ENCODE measurements around the gene DSEL. TPM values are rescaled to one million over a fixed set of nuclear protein-coding genes. Genes with fewer than 3 reads are reported as not detected.

Gene DSEL
- total RNA-seq (1 to 10 TPM; 5.7 to 5.9 TPM), polyA plus RNA-seq (ENCODE audit: insufficient read depth, low read depth, low replicate concordance) (2.7 TPM)
- long read RNA-seq, donor 1, full-length matches to known transcripts, result 14 of 14 reads
- long read RNA-seq, donor 1, partial matches to known transcripts, result 0 of 14 reads
- long read RNA-seq, donor 1, other reads (novel, unspliced or antisense), result 0 of 14 reads
- long read RNA-seq, donor 2, full-length matches to known transcripts, result 12 of 12 reads
- long read RNA-seq, donor 2, partial matches to known transcripts, result 0 of 12 reads
- long read RNA-seq, donor 2, other reads (novel, unspliced or antisense), result 0 of 12 reads

DNA sequence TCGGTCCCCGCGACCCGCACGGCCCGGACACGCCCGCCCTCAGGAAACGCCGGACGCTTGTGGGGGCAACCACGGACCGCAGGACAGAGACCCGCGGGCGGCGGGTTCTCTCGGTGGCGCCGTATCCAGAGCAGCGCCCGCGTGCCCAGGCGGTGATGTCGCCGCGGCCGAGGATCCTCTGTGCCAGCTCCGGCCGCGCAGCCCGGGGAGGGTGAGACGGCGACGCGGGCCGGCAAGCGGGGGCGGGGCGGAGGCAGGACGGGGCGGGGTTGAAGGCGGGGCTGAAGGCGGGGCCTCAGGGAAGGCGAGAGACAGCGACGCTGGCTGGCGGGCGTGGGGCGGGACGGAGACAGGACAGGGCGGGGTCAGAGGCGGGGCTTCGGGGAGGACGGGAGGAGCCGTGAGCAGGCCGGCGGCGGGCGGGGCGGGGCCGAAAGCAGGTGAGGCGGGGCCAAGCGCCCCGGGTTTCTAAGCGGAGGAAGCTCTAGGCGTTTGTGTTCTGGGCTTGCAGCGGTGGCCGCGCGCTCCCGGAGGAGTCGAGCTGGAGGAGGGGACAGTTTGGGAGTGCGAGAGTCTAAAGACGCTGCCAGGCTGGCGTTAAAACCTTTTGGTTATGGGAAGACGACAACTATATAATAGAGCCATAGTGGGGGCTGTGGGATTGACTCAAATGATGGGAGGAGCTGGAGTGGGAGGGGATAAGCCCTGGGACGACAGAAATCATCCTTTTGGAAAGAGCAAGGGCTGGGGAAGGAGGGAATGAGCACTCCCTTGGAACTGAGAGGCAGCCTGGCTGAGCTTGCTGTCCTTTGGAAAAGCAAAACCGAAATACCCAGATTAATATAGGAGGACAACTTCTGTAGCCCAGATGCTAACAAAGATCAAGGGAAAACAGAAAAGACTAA, at the start of gene DSEL:
TSS of gene DSEL (minus strand) at position 182 of the 905 bp plus-strand sequence. CDS start 2,112 bp downstream, outside the sequence.
- H3K27ac ChIP-seq, result peak within 1 kb of the TSS; percentile 90 to 92
- no peaks in the 10 kb centered on the region for H3K4me1 ChIP-seq
- no peak for TF ChIP-seq POLR2A (IDR thresholded peaks at IDR 0.05)
- TF ChIP-seq, protein P1, sequence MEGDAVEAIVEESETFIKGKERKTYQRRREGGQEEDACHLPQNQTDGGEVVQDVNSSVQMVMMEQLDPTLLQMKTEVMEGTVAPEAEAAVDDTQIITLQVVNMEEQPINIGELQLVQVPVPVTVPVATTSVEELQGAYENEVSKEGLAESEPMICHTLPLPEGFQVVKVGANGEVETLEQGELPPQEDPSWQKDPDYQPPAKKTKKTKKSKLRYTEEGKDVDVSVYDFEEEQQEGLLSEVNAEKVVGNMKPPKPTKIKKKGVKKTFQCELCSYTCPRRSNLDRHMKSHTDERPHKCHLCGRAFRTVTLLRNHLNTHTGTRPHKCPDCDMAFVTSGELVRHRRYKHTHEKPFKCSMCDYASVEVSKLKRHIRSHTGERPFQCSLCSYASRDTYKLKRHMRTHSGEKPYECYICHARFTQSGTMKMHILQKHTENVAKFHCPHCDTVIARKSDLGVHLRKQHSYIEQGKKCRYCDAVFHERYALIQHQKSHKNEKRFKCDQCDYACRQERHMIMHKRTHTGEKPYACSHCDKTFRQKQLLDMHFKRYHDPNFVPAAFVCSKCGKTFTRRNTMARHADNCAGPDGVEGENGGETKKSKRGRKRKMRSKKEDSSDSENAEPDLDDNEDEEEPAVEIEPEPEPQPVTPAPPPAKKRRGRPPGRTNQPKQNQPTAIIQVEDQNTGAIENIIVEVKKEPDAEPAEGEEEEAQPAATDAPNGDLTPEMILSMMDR (IDR thresholded peaks at IDR 0.05), result no peak
- H3K4me3 ChIP-seq, result peak within 1 kb of the TSS; percentile 77 to 94
- WGBS, 2 donors, result 0 to 1% methylated on average over 24 to 62 of the region's 79 CpGs
- no peaks in the 10 kb centered on the region for H3K36me3 ChIP-seq (ENCODE audit: low read depth, missing control alignments)
- intact Hi-C loops (cut with DNase I; ENCODE audit: low total_unique reads), result no loop called here
- DNase-seq, result peak; percentile 99
- H3K9me3 ChIP-seq, result no peaks in the 10 kb centered on the region
- H3K27me3 ChIP-seq, result no peaks in the 10 kb centered on the region

DNA sequence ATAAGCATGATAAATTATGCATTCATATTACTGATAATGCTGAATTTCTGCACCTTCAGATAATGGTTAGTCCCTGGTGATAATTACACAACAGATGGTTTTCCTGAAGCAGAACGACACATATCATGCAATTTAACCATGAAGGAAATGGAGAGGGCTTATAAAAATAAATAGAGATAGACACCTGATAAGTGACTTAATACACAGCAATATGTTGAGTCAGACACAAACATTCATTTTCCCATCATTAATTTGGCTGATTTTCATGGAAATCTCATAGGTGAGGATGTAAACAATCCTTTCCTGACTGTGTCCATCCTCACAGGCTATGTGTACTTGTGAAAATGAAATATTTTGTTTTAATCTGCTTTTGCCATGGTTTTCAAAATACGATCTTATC, 36.9 kb upstream of the DSEL start:
- H3K27ac ChIP-seq, result no peak overlapping the region
- intact Hi-C loops (cut with DNase I; ENCODE audit: low total_unique reads), result no loop called here
- no peaks in the 10 kb centered on the region for H3K27me3 ChIP-seq

DNA sequence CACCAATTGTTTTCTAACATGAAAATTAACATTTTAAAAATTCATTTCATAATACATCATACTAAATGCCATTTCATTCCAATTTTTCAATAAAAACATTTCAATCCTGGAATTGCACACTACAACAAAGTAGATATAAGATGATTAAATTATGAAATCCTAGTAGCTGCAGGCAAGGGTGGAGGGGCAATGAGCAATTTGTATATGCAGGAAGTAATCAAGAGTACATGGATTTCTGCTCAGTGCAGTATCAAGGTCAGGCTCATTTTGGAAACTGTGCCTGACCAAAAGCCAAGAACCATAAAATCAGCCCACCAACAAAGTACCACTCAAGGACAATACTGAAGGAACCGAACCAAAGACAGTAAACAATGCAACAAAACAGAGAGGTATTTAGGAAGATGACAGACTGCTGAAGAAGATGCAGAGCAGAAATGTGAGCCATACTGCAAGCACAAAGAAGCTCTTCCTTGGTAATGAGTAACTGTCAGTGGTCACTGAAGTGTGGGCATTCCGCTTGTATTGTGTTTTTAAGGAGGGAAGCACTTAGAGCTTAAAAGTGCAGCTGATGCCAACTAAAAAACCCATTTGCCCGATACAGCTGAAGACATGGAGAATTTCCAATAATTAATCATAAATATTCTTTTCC, 34.5 kb upstream of the DSEL start:
- no peaks in the 10 kb centered on the region for H3K36me3 ChIP-seq (ENCODE audit: low read depth, missing control alignments)
- no peak for TF ChIP-seq POLR2A (IDR thresholded peaks at IDR 0.05)
- TF ChIP-seq, protein P1 (IDR thresholded peaks at IDR 0.05), result no peak
- no peaks in the 10 kb centered on the region for H3K9me3 ChIP-seq
- no peak for DNase-seq
- H3K27ac ChIP-seq, result no peak overlapping the region
- WGBS, 2 donors, result 50 to 53% methylated on average over 3 of the region's 3 CpGs
- H3K4me1 ChIP-seq, result peaks cover 4% of the 10 kb centered on the region
- intact Hi-C loops (cut with DNase I; ENCODE audit: low total_unique reads), result no loop called here
- no peak overlapping the region for H3K4me3 ChIP-seq
- H3K27me3 ChIP-seq, result no peaks in the 10 kb centered on the region

More for the DNA sequence above, 36.9 kb upstream of the DSEL start:
- 63 to 83% methylated on average over 2 of the region's 2 CpGs for WGBS, 2 donors
- no peak for DNase-seq
- Histone ChIP-seq H3K9me3 (no peaks in the 10 kb centered on the region), H3K4me1 (peaks cover 4% of the 10 kb centered on the region), H3K4me3 (no peak overlapping the region), H3K36me3 (ENCODE audit: low read depth, missing control alignments) (no peaks in the 10 kb centered on the region)
- TF ChIP-seq POLR2A (IDR thresholded peaks at IDR 0.05), result no peak
- TF ChIP-seq, protein P1 (IDR thresholded peaks at IDR 0.05), result no peak

DNA sequence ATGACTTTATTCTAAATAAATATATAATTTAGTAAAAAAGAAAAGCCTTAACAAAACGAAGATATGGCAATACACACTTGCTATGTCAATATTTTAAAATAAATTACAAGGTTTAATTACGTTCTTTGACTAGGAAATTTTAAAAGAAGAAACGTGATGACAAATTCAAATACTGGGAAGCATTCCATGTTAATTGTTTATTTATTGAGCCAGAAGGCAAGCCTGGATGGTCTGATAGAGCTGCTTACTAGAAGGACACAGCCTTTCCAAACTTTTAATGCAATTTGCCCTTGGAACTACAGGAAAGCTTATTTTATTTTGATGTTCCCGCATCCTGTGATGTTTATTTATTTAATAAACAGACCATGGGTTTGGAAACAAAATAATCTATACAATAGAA, 33.4 kb upstream of the DSEL start:
- no peak overlapping the region for H3K27ac ChIP-seq
- no peaks in the 10 kb centered on the region for H3K9me3 ChIP-seq
- no peak overlapping the region for H3K4me3 ChIP-seq
- no peaks in the 10 kb centered on the region for H3K27me3 ChIP-seq
- no peak for DNase-seq
- H3K4me1 ChIP-seq, result peaks cover 4% of the 10 kb centered on the region
- whole genome bisulfite sequencing, 2 donors, result 40 to 51% methylated on average over 4 of the region's 4 CpGs
- no peaks in the 10 kb centered on the region for H3K36me3 ChIP-seq (ENCODE audit: low read depth, missing control alignments)
- TF ChIP-seq POLR2A (IDR thresholded peaks at IDR 0.05), result no peak
- TF ChIP-seq, protein P1 (IDR thresholded peaks at IDR 0.05), result no peak
- intact Hi-C loops (cut with DNase I; ENCODE audit: low total_unique reads), result no loop called here

Data from testis (tissue), 5 donors.